Measurements from ENCODE around the gene EIF3CL.
"Not testable (repeated sequence)": the region's sequence is repeated elsewhere in the genome, so short reads cannot be mapped to it uniquely, and the experiment has no call there.

GRCh38 chr16:28426060-28426680, 22.5 kb upstream of the EIF3CL start:
- not testable (repeated sequence) for TF ChIP-seq CTCF, POLR2A (IDR thresholded peaks at IDR 0.05)
